WTC11 (cell line): ENCODE data around the gene SH3GL1.

Experiments
- JUN ChIP-seq: sonication (generic); formaldehyde crosslinking; IDR thresholded peaks from 2 replicates; pipeline ENCODE4 v1.8.0; 2023; ENCODE audit warnings: mild to moderate bottlenecking, missing genetic modification reagents
- KAT7 ChIP-seq: sonication (generic); formaldehyde crosslinking; IDR thresholded peaks from 2 replicates; pipeline ENCODE4 v1.8.1; 2023; ENCODE audit warnings: missing genetic modification reagents, mild to moderate bottlenecking, borderline replicate concordance
- MXD4 ChIP-seq: fragments of 250-450 bp; sonication (Bioruptor Pico); IDR thresholded peaks from 2 replicates; pipeline ENCODE4 v1.8.0; 2021; ENCODE audit warnings: mild to moderate bottlenecking, moderate library complexity, borderline replicate concordance
- SP1 ChIP-seq: sonication (generic); formaldehyde crosslinking; conservative IDR thresholded peaks from 2 replicates; pipeline ENCODE4 v1.8.1; 2022; ENCODE audit warnings: missing genetic modification reagents
- USF1 ChIP-seq: sonication (generic); formaldehyde crosslinking; IDR thresholded peaks from 2 replicates; pipeline ENCODE4 v1.8.0; 2022; ENCODE audit warnings: mild to moderate bottlenecking, missing genetic modification reagents
- ZNF121 ChIP-seq: sonication (generic); formaldehyde crosslinking; IDR thresholded peaks from 2 replicates; pipeline ENCODE4 v1.8.0; 2023; ENCODE audit warnings: missing genetic modification reagents
- ZNF232 ChIP-seq: sonication (generic); formaldehyde crosslinking; IDR thresholded peaks from 2 replicates; pipeline ENCODE4 v1.8.0; 2022; ENCODE audit warnings: mild to moderate bottlenecking, missing genetic modification reagents
- ZNF396 ChIP-seq: fragments of 250-450 bp; sonication (Bioruptor Pico); IDR thresholded peaks from 2 replicates; pipeline ENCODE4 v1.8.0; 2021; ENCODE audit warnings: mild to moderate bottlenecking, moderate library complexity, borderline replicate concordance
- TF ChIP-seq, protein P1 (sequence below): fragments of 200-600 bp; IDR thresholded peaks from 2 replicates; pipeline ENCODE4 v1.8.0; 2022; ENCODE audit warnings: antibody characterized with exemption
- TF ChIP-seq, protein P2 (sequence below): sonication (generic); formaldehyde crosslinking; IDR thresholded peaks from 2 replicates; pipeline ENCODE4 v1.8.1; 2022; ENCODE audit warnings: low read depth, mild to moderate bottlenecking, moderate library complexity, missing genetic modification reagents, borderline replicate concordance

DNA sequence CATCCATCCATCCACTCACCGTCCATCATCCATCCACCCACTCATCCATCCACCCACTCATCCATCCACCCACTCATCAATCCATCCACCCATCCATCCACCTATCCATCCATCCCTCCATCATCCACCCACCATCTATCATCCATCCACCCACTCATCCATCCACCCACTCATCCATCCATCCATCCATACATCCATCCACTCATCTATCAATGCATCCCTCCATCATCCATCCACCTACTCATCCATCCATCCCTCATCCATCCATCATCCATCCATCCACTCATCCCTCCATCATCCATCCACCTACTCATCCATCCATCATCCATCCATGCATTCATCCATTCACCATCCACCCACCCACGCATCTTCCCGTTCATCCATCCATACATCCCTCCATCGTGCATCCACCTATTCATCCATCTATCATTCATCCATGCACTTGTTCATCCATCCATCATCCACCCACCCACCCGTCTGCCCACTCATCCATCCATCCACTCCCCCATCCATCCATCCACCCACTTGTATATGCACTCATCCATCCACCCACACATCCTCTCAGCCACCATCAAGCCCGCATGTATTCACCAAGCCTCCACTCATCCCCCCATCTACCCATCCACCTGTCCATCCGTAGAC, 65.3 kb downstream of the SH3GL1 start:
- TF ChIP-seq MXD4 (CRISPR knock-in tag) (no peak), SP1 (CRISPR knock-in tag) (no peak), JUN (CRISPR knock-in tag) (no peak), KAT7 (CRISPR knock-in tag) (no peak), ZNF232 (CRISPR knock-in tag) (no peak), ZNF396 (CRISPR knock-in tag) (no peak), ZNF121 (CRISPR knock-in tag) (no peak), USF1 (CRISPR knock-in tag) (no peak)
- TF ChIP-seq, protein P1, sequence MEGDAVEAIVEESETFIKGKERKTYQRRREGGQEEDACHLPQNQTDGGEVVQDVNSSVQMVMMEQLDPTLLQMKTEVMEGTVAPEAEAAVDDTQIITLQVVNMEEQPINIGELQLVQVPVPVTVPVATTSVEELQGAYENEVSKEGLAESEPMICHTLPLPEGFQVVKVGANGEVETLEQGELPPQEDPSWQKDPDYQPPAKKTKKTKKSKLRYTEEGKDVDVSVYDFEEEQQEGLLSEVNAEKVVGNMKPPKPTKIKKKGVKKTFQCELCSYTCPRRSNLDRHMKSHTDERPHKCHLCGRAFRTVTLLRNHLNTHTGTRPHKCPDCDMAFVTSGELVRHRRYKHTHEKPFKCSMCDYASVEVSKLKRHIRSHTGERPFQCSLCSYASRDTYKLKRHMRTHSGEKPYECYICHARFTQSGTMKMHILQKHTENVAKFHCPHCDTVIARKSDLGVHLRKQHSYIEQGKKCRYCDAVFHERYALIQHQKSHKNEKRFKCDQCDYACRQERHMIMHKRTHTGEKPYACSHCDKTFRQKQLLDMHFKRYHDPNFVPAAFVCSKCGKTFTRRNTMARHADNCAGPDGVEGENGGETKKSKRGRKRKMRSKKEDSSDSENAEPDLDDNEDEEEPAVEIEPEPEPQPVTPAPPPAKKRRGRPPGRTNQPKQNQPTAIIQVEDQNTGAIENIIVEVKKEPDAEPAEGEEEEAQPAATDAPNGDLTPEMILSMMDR = no peak
- TF ChIP-seq, protein P2, sequence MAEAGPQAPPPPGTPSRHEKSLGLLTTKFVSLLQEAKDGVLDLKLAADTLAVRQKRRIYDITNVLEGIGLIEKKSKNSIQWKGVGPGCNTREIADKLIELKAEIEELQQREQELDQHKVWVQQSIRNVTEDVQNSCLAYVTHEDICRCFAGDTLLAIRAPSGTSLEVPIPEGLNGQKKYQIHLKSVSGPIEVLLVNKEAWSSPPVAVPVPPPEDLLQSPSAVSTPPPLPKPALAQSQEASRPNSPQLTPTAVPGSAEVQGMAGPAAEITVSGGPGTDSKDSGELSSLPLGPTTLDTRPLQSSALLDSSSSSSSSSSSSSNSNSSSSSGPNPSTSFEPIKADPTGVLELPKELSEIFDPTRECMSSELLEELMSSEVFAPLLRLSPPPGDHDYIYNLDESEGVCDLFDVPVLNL = no peak
